NB4 (cell line): ENCODE data around the gene CAPN3.
A peak's percentile ranks its signal among the peaks of the same experiment; 100 is the strongest.

ENCODE experiments used
- DNase-seq: peaks from one replicate; pipeline ENCODE4 v3.0.0; 2010; ENCODE audit warnings: low read depth
- H3K4me3 ChIP-seq: one replicate; pipeline ENCODE4 v1.5.1; 2011; ENCODE audit warnings: mild to moderate bottlenecking, low read depth, low read length, moderate library complexity
- MYC ChIP-seq: IDR thresholded peaks from 2 replicates; pipeline ENCODE4 v1.6.1; 2011; ENCODE audit warnings: low read depth, low read length
- POLR2A ChIP-seq: IDR thresholded peaks from 2 replicates; pipeline ENCODE4 v1.6.1; 2011; ENCODE audit warnings: mild to moderate bottlenecking; ENCODE audit not compliant: insufficient read length; ENCODE audit errors: extremely low read depth
- TF ChIP-seq, protein P1 (sequence below): IDR thresholded peaks from 2 replicates; pipeline ENCODE4 v1.6.1; 2011; ENCODE audit warnings: low read depth, low read length
- TF ChIP-seq, protein P2 (sequence below): IDR thresholded peaks from one replicate; pipeline ENCODE4 v1.5.1; 2012; ENCODE audit warnings: low read depth, low read length

Gene CAPN3

DNA sequence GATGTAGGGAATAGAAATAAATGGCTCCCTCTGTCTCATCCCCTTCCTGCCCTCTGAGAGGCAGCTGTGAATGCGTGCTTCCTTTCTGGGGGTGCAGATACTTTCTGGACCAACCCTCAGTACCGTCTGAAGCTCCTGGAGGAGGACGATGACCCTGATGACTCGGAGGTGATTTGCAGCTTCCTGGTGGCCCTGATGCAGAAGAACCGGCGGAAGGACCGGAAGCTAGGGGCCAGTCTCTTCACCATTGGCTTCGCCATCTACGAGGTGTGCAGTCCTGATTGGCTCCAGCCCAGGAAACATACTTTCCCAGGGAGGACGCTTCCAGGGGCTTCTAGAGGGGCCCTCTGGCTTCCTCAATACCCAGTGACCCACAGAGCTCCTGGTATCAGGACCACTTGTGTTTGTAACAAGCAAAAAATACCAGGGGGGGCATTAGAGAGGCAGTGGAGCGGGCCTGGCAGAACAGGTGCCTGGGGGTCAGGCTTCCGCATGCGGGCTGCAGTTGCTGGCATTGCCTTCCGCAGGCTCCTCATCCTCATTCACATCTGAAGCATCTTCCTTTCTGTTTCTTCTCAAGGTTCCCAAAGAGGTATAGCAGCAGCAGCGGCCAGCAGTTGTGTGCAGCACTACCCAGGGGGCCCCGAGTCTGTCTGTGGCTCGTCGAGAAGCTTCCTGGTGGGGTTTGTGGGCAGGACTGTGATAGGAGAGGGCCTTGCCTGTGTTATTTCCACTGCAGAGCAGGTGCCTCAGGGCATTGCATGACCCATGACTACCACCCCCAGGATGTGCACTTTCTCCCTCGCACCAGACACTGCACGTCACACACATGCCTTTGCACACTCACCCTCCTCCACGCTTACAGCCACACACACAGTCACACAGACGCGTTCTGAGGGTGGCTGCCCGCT is 42.5 kb downstream of the CAPN3 start:
- peak; percentile 33 for DNase-seq
- TF ChIP-seq MYC = no peak
- TF ChIP-seq, protein P1, sequence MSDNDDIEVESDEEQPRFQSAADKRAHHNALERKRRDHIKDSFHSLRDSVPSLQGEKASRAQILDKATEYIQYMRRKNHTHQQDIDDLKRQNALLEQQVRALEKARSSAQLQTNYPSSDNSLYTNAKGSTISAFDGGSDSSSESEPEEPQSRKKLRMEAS = 0 out of 2 replicates have a peak, but pooled peaks have one; percentile 4
- H3K4me3 ChIP-seq = no peak overlapping the region

DNA sequence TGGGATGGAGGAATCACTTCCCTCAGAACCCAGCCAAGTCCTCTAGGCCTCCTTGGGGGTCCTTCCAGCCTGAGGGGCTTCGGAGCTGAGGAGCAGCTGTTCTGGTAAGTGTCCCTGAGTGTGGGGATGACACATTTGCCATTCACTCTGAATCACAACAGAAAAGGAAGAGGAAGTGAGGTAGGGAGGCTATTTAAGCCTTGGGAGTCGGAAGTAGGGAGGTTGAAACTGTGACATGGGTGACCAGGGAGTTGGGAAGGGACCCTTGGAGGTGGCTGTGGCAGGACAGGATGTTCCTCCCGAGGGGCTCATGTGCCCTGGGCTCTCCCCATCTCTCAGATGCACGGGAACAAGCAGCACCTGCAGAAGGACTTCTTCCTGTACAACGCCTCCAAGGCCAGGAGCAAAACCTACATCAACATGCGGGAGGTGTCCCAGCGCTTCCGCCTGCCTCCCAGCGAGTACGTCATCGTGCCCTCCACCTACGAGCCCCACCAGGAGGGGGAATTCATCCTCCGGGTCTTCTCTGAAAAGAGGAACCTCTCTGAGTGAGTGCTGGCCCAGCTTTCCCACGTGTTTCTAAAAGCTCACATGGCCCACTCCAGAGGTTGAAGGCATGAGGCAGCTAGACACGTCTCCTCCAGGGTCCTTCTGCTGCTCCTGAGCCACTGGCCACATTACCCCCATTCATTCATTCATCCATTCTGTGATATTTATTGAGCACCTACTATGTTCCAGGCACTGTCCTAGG is 43.3 kb downstream of the CAPN3 start:
- DNase-seq = peak; percentile 45
- TF ChIP-seq, protein P1 = peak; percentile 47; the same call in 1 of the 2 replicates
- TF ChIP-seq MYC = no peak
- H3K4me3 ChIP-seq = no peak overlapping the region

DNA sequence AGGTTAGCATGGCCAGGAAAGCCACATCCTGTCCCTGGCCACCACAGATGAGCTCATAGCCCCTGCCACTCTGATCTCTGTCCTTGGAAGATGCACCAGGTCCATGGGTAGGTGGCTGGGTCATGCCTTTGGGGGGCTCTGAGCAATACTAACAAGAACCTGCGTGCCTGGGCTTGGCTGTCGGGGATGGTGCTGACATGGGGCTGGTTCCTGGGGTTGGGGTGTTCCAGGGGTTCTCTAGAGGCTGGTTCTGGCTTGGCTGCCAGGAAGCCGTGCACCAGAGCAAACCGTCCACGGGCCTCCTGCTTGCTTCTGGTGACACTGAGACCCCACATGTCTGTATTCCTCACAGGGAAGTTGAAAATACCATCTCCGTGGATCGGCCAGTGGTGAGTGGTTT is 44.1 kb downstream of the CAPN3 start:
- TF ChIP-seq, protein P1 = no peak
- TF ChIP-seq MYC = no peak
- TF ChIP-seq, protein P2, sequence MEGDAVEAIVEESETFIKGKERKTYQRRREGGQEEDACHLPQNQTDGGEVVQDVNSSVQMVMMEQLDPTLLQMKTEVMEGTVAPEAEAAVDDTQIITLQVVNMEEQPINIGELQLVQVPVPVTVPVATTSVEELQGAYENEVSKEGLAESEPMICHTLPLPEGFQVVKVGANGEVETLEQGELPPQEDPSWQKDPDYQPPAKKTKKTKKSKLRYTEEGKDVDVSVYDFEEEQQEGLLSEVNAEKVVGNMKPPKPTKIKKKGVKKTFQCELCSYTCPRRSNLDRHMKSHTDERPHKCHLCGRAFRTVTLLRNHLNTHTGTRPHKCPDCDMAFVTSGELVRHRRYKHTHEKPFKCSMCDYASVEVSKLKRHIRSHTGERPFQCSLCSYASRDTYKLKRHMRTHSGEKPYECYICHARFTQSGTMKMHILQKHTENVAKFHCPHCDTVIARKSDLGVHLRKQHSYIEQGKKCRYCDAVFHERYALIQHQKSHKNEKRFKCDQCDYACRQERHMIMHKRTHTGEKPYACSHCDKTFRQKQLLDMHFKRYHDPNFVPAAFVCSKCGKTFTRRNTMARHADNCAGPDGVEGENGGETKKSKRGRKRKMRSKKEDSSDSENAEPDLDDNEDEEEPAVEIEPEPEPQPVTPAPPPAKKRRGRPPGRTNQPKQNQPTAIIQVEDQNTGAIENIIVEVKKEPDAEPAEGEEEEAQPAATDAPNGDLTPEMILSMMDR = no peak
- no peak for TF ChIP-seq POLR2A
- no peak for DNase-seq

DNA sequence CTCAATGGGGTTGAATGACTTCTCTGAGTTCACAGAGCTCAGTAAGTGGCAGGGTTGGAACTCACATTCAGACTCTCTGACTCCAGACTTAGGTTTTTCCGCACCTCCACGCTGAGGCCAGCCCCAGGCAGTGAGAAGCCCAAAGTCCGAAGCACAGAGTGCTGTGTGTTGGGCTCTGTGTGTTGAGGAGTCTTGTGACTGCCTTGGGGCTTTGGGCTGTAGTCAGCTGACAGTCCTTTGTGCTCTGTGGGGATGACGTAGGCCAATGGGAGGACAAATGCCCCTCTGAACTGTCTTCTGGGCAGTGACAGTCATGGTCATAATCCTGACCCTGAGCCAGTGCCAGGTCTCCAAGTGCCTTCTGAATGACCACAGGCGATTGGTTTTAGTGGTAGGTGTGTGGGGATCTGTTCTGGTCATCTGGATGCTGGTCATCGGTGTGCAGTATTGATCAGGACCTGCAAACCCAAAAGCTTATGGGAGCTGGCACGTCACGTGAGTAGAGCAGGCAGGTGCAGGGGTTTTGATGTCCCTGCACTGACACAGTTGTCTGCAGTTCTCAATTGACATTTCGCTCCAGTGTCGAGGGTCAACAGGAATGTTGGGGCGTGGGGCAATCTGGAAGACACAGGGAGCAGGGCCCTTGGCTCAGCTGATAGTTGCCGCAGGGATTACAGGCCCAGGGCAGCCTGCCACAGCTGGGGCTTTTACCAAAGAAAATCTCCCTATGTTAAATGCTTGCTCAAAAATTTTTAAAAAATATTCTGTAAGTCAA is 45.3 kb downstream of the CAPN3 start:
- no peak for DNase-seq
- TF ChIP-seq, protein P1 = no peak
- TF ChIP-seq POLR2A (no peak), MYC (no peak)
- TF ChIP-seq, protein P2 = no peak
- H3K4me3 ChIP-seq = no peak overlapping the region

More for the DNA sequence above, 44.1 kb downstream of the CAPN3 start:
- no peak overlapping the region for H3K4me3 ChIP-seq

DNA sequence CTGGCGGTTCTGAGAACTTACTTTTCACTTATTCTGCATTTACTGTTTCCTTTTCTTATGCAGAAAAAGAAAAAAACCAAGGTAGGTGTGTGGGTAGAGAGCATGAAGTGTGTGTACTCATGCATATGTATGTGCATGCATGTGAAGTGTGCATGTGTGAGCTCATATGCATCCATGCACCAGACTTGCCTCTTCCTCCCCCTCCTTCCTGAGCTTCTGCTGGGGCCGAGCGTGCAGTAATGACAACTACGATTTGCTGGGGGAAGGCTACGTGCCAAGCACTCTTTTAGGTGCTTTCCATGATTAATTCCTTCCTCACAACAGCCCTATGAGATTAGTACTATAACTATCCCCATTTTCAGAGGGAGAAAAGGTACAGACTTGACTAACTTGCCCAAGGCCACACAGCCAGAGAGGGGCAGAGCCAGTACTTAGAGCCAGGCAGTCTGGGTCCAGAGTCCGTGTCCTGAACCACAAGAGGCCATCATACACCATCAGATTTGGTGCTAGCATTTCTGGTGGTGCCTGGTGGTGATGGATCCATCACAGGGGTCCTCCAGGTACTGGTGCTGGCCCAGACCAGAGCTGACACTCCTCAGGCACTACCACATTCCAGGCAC is 46.7 kb downstream of the CAPN3 start:
- TF ChIP-seq, protein P1 = no peak
- TF ChIP-seq POLR2A = no peak
- no peak for TF ChIP-seq MYC
- TF ChIP-seq, protein P2 = no peak
- no peak for DNase-seq
- no peak overlapping the region for H3K4me3 ChIP-seq

DNA sequence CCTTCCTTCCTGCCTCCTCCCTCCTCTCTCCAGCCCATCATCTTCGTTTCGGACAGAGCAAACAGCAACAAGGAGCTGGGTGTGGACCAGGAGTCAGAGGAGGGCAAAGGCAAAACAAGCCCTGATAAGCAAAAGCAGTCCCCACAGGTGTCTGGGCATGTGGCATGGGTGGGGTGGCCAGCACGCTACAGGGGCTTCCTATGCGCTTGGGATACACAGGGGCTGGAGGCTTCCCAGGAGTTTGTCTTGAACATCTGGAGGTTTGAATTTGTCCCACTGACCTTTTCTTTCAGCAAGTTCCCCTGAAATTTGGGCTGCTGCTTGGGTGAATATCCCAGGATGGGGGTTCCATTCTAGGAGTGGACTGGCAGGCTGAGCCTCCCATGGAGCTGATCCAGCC is 48.9 kb downstream of the CAPN3 start:
- H3K4me3 ChIP-seq = no peak overlapping the region
- TF ChIP-seq, protein P1 = no peak
- TF ChIP-seq, protein P2 = no peak
- no peak for TF ChIP-seq MYC
- TF ChIP-seq POLR2A = no peak
- no peak for DNase-seq
